ENCODE results near the gene TPD52L2. TPM values are rescaled to one million over a fixed set of nuclear protein-coding genes. Genes with fewer than 3 reads are reported as not detected.
"Not testable (repeated sequence)": the region's sequence is repeated elsewhere in the genome, so short reads cannot be mapped to it uniquely, and the experiment has no call there.

The TPD52L2 gene
- total and polyA plus RNA-seq, 8 donors: 16.3 to 47.3 (median 23.7) TPM

- H3K27me3 ChIP-seq: no peaks in the 10 kb centered on the region
- ATAC-seq (no peak), FAIRE-seq (no peak), DNase-seq (peak in 1 of 6 donors; percentile 33)
- no peaks in the 10 kb centered on the region for H3K36me3 ChIP-seq
- H3K27ac ChIP-seq: no peak overlapping the region
- H3K9me3 ChIP-seq: no peaks in the 10 kb centered on the region
- peaks cover 0 to 9% (median 8%) of the 10 kb centered on the region in 3 donors for H3K4me1 ChIP-seq
- TF ChIP-seq CTCF (IDR thresholded peaks at IDR 0.05): no peak
- WGBS, 2 donors: 94 to 97% methylated on average over 23 of the region's 23 CpGs
- H3K4me3 ChIP-seq: no peak overlapping the region
- intact Hi-C loops (cut with DNase I): no loop called here
Measured at GRCh38 chr20:63920226-63920625, 55.2 kb downstream of the TPD52L2 start.

- ATAC-seq (no peak), DNase-seq (no peak), FAIRE-seq (no peak)
- Histone ChIP-seq H3K27ac (no peak overlapping the region), H3K27me3 (no peaks in the 10 kb centered on the region), H3K36me3 (peaks cover 0 to 6% (median 6%) of the 10 kb centered on the region in 3 donors), H3K9me3 (no peaks in the 10 kb centered on the region), H3K4me1 (no peaks in the 10 kb centered on the region), H3K4me3 (no peak overlapping the region)
- WGBS, 2 donors: 79 to 81% methylated on average over 8 of the region's 8 CpGs
- intact Hi-C loops (cut with DNase I): no loop called here
- TF ChIP-seq CTCF (IDR thresholded peaks at IDR 0.05): no peak
Measured at GRCh38 chr20:63923651-63924050, 58.6 kb downstream of the TPD52L2 start.

DNA sequence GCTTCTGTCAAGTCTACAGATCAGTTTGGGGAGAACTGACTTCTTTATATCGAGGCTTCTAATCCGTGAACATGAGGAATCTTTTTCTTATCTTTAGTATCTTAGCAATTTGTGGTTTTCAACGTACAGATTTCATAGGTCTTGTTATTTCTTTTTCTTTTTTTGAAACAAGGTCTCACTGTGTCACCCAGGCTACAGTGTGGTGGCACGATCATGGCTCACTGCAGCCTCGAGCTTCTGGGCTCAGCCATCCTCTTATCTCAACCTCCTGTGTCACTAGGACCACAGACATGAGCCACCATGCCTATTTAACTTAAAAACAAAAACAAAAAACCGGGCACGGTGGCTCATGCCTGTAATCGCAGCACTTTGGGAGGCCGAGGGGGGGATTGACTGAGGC lies 59.2 kb downstream of the TPD52L2 start:
- no peak overlapping the region for H3K4me3 ChIP-seq
- peaks cover 0 to 12% (median 10%) of the 10 kb centered on the region in 3 donors for H3K36me3 ChIP-seq
- no peaks in the 10 kb centered on the region for H3K9me3 ChIP-seq
- TF ChIP-seq CTCF (IDR thresholded peaks at IDR 0.05): no peak
- WGBS, 2 donors: 74 to 77% methylated on average over 9 of the region's 9 CpGs
- H3K4me1 ChIP-seq: no peaks in the 10 kb centered on the region
- ATAC-seq (no peak), FAIRE-seq (no peak), DNase-seq (no peak)
- no peaks in the 10 kb centered on the region for H3K27me3 ChIP-seq
- intact Hi-C loops (cut with DNase I): no loop called here
- H3K27ac ChIP-seq: no peak overlapping the region

- no peak for TF ChIP-seq CTCF (IDR thresholded peaks at IDR 0.05)
- no peak overlapping the region for H3K27ac ChIP-seq
- peaks cover under 1 to 33% (median 22%) of the 10 kb centered on the region in 3 donors for H3K36me3 ChIP-seq
- intact Hi-C loops (cut with DNase I): no loop called here
- FAIRE-seq (no peak), DNase-seq (no peak), ATAC-seq (peak in 1 of 4 donors; percentile 6)
- H3K9me3 ChIP-seq: no peaks in the 10 kb centered on the region
- H3K27me3 ChIP-seq: no peaks in the 10 kb centered on the region
- H3K4me1 ChIP-seq: no peaks in the 10 kb centered on the region
- WGBS, 2 donors: 57 to 64% methylated on average over 8 of the region's 8 CpGs
- no peak overlapping the region for H3K4me3 ChIP-seq
Measured at GRCh38 chr20:63926298-63926697, 61.2 kb downstream of the TPD52L2 start.

GRCh38 chr20:63929071-63929470 lies 64.0 kb downstream of the TPD52L2 start:
- TF ChIP-seq CTCF (IDR thresholded peaks at IDR 0.05): no peak
- no peak overlapping the region for H3K27ac ChIP-seq
- FAIRE-seq (no peak), ATAC-seq (no peak), DNase-seq (no peak)
- H3K36me3 ChIP-seq: peaks cover 4 to 42% (median 30%) of the 10 kb centered on the region in 3 donors
- intact Hi-C loops (cut with DNase I): no loop called here
- H3K4me1 ChIP-seq: no peaks in the 10 kb centered on the region
- H3K4me3 ChIP-seq: no peak overlapping the region
- H3K27me3 ChIP-seq: no peaks in the 10 kb centered on the region
- WGBS, 2 donors: 95 to 98% methylated on average over 26 of the region's 26 CpGs
- no peaks in the 10 kb centered on the region for H3K9me3 ChIP-seq

DNA sequence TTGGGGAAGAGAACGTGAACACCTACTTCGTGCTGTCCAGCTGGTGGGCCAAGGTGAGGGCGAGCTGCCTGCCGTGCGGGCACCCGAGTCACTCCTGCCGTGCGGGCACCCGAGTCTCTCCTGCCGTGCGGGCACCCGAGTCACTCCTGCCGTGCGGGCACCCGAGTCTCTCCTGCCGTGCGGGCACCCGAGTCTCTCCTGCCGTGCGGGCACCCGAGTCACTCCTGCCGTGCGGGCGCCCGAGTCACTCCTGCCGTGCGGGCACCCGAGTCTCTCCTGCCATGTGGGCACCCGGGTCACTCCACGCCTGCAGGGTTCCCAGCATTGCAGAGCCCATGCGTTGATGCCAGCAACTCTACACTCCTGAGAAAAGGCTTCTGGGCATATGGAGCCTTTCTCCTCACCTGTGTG lies 64.4 kb downstream of the TPD52L2 start:
- intact Hi-C loops (cut with DNase I); ATAC-seq; FAIRE-seq; H3K27ac ChIP-seq; H3K4me1 ChIP-seq; H3K27me3 ChIP-seq; H3K4me3 ChIP-seq; H3K9me3 ChIP-seq; DNase-seq: not testable (repeated sequence)
- 97% methylated on average over 31 of the region's 31 CpGs for WGBS, 2 donors
- peaks cover 4 to 42% (median 30%) of the 10 kb centered on the region in 3 donors for H3K36me3 ChIP-seq

Data from pancreas (tissue), 10 donors.